Measurements from ENCODE around the gene PTCH1. TPM values are rescaled to one million over a fixed set of nuclear protein-coding genes. Genes with fewer than 3 reads are reported as not detected.

PTCH1 gene
- total RNA-seq = 10 to 100 TPM in 2 of 4 donors, 1 to 10 TPM in 2; 6.8 to 12.1 (median 8.6) TPM

DNA sequence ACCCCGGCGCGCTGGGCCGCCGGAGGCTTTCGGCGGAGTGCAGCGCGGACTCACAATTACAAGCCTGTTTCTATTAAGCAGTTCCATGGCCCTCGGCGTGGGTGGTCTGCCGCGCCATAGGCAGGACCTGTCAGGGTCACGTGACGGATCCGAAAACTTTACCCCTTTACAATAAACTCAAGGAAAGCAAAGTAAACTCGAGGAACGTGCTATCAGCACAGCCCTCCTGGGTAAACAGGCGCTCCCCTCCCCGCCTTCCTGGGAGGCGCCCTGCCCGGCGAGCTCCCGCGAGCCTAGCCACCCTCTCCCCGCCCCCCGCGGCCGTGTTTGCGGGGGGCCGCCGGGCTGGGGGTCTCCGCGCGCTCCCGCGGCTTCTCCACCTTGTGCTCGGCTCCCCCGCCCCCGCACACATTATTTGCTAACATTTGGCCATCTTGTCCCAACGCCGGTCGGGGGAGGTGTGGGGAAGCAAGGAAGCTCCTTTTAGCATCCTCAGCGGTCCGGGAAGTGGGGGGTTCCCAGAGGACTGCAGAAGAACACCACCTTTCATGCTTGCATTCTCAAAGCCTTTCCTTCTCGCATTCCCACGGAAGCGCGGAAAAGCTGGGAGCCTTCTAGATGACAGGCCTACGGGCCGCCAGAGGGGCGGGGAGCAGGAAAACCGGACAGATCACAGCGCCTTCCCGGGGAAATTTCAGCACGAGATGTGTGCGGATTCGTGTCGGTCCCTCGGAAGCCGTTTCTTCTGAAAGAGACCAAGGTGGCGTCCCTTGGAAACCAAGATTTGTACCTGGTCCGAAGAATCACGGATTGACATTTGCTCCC, at the start of gene PTCH1:
Gene PTCH1 (minus strand): TSS at position 238 of the 825 bp plus-strand sequence.
- TF ChIP-seq, protein P1, sequence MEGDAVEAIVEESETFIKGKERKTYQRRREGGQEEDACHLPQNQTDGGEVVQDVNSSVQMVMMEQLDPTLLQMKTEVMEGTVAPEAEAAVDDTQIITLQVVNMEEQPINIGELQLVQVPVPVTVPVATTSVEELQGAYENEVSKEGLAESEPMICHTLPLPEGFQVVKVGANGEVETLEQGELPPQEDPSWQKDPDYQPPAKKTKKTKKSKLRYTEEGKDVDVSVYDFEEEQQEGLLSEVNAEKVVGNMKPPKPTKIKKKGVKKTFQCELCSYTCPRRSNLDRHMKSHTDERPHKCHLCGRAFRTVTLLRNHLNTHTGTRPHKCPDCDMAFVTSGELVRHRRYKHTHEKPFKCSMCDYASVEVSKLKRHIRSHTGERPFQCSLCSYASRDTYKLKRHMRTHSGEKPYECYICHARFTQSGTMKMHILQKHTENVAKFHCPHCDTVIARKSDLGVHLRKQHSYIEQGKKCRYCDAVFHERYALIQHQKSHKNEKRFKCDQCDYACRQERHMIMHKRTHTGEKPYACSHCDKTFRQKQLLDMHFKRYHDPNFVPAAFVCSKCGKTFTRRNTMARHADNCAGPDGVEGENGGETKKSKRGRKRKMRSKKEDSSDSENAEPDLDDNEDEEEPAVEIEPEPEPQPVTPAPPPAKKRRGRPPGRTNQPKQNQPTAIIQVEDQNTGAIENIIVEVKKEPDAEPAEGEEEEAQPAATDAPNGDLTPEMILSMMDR (IDR thresholded peaks at IDR 0.05; ENCODE audit: low read depth) = no peak

- TF ChIP-seq, protein P1 (IDR thresholded peaks at IDR 0.05; ENCODE audit: low read depth) = no peak
These were observed 49.2 kb upstream of the PTCH1 start for GRCh38 chr9:95565982-95566381.

DNA sequence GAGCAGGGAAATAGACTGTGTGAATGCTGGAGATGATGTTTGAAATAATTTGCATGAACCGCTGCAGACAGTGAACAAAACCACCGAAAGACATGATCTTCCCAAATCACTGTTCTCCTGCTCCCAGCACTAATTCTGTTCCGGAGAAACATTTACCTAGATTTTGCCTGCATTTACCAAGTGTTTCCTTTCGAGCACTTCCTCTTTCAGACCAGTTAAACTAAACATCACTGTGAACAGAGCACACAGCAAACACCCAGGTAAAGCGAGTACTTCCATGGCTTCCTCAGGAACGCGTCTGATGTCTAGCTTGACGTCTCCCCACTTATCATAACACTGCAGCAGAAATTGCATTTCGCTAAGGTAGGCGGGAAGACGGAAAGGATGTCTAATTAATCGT, 45.1 kb upstream of the PTCH1 start:
- TF ChIP-seq, protein P1 (IDR thresholded peaks at IDR 0.05; ENCODE audit: low read depth) = no peak

DNA sequence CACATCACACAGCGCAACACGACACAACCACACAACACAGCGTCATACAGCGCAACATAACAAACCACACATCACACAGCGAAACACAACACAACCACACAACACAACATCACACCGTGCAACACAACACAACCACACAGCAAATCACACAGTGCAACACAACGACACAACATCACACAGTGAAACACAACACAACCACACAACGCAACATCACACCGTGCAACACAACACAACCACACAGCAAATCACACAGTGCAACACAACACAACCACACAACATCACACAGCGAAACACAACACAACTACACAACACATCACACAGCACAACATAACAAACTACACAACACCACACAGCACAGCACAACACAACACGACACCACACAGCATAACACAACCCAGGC, 40.4 kb upstream of the PTCH1 start:
- TF ChIP-seq, protein P1 (IDR thresholded peaks at IDR 0.05; ENCODE audit: low read depth) = no peak

GRCh38 chr9:95556521-95556920, 39.8 kb upstream of the PTCH1 start:
- TF ChIP-seq, protein P1 (IDR thresholded peaks at IDR 0.05; ENCODE audit: low read depth) = no peak

GRCh38 chr9:95552814-95553546, 36.2 kb upstream of the PTCH1 start:
- TF ChIP-seq, protein P1 (IDR thresholded peaks at IDR 0.05; ENCODE audit: low read depth) = no peak

DNA sequence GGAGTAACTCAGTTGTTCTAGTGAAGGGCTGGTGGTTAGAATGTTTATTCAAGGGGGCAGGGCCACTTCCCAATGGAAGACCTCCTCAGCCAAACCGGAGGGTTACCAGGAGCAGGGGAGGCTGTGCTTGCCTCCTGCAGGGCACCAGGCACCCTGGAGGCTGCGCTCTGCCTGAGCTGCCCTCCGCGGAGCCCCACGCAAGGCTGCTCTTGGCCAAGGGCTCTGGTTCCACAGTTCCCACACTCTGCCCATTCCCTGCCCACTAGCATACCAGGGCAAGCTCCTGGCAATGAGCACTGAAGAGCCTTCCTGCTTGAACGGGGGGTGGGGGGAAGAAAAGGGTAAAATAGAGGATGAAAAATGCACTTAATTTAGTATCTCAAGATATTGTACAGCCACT, 35.5 kb upstream of the PTCH1 start:
- TF ChIP-seq, protein P1 (IDR thresholded peaks at IDR 0.05; ENCODE audit: low read depth) = no peak
